Left ventricle myocardium inferior (tissue), 1 donor: ENCODE data around the gene MPZL1. TPM values are rescaled to one million over a fixed set of nuclear protein-coding genes. Genes with fewer than 3 reads are reported as not detected.

Experiments used
- DNase-seq: peaks from one replicate; pipeline ENCODE4 v3.0.0-alpha.2; 2020
- H3K27ac ChIP-seq: fragments of 200-600 bp; replicated peaks from 2 replicates; pipeline ENCODE4 v1.8.0; 2021
- H3K27me3 ChIP-seq: fragments of 200-600 bp; 2 replicates; pipeline ENCODE4 v1.8.0; 2021; ENCODE audit warnings: low read depth
- H3K36me3 ChIP-seq: fragments of 200-600 bp; 2 replicates; pipeline ENCODE4 v1.8.0; 2021
- H3K4me1 ChIP-seq: fragments of 200-600 bp; 2 replicates; pipeline ENCODE4 v1.8.0; 2021
- H3K4me3 ChIP-seq: fragments of 200-600 bp; 2 replicates; pipeline ENCODE4 v1.8.0; 2021; ENCODE audit warnings: mild to moderate bottlenecking, moderate library complexity
- H3K9me3 ChIP-seq: fragments of 200-600 bp; replicated peaks from 2 replicates; pipeline ENCODE4 v1.8.0; 2021
- intact Hi-C: fragments of 100-400 bp; cut with micrococcal nuclease; formaldehyde crosslinking; loops from one replicate; pipeline ENCODE4 v1.11.0; 2022
- total RNA-seq: library from RNA; stranded (reverse); fragmentation: NEBNext Ultra II Directional; extraction: Animal tissue kit (Norgen Biotek cat#: 25700); gene quantifications from one replicate; pipeline ENCODE4 v1.2.1, GENCODE V29; 2021
- TF ChIP-seq, protein P1 (sequence below): fragments of 200-600 bp; IDR thresholded peaks from 2 replicates; pipeline ENCODE4 v1.8.0; 2021; ENCODE audit warnings: antibody characterized with exemption, mild to moderate bottlenecking, borderline replicate concordance
- donor health status: DM: no; HTN: yes; CAD: no; lungs with severe emphysema.

Gene MPZL1
- total RNA-seq, 1 donor from 2014 or later = 28.9 TPM

DNA sequence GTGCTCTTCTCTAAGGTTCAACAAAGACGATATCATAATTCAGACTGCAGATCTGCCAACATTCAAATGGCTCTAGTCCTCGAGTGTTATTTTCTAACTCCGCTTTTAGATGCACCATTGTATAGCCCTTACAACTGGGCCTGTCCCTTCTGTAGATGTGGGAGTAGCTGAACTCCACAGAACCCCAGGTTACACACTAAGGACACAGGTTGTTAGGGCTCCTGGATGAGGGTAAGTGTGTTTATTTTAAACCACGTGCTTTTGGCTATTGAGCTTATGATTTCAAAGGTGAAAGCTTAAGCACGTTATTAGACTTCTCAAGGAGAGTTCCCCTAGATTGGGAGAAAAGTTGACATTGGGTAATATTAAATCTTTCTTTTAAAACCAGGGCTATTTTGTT, 64.7 kb downstream of the MPZL1 start:
- no peak for DNase-seq
- intact Hi-C loops = loop anchor here (10.0 kb wide), 1 partner anchor 62 kb away; the partner anchor contains the start of gene MPZL1
- no peak overlapping the region for H3K27ac ChIP-seq

GRCh38 chr1:167789501-167789900, 67.7 kb downstream of the MPZL1 start:
- Histone ChIP-seq H3K4me3 (no peak overlapping the region), H3K27me3 (no peaks in the 10 kb centered on the region), H3K27ac (no peak overlapping the region), H3K4me1 (peaks cover 13% of the 10 kb centered on the region), H3K9me3 (no peaks in the 10 kb centered on the region), H3K36me3 (peaks cover 23% of the 10 kb centered on the region)
- intact Hi-C loops = loop anchor here (10.0 kb wide), 1 partner anchor 65 kb away; the partner anchor contains the start of gene MPZL1
- TF ChIP-seq, protein P1, sequence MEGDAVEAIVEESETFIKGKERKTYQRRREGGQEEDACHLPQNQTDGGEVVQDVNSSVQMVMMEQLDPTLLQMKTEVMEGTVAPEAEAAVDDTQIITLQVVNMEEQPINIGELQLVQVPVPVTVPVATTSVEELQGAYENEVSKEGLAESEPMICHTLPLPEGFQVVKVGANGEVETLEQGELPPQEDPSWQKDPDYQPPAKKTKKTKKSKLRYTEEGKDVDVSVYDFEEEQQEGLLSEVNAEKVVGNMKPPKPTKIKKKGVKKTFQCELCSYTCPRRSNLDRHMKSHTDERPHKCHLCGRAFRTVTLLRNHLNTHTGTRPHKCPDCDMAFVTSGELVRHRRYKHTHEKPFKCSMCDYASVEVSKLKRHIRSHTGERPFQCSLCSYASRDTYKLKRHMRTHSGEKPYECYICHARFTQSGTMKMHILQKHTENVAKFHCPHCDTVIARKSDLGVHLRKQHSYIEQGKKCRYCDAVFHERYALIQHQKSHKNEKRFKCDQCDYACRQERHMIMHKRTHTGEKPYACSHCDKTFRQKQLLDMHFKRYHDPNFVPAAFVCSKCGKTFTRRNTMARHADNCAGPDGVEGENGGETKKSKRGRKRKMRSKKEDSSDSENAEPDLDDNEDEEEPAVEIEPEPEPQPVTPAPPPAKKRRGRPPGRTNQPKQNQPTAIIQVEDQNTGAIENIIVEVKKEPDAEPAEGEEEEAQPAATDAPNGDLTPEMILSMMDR = no peak
- DNase-seq = no peak

More for the DNA sequence above, 64.7 kb downstream of the MPZL1 start:
- H3K4me1 ChIP-seq = peaks cover 11% of the 10 kb centered on the region
- no peak overlapping the region for H3K4me3 ChIP-seq
- H3K27me3 ChIP-seq = no peaks in the 10 kb centered on the region
- peaks cover 23% of the 10 kb centered on the region for H3K36me3 ChIP-seq
- TF ChIP-seq, protein P1 = no peak
- H3K9me3 ChIP-seq = no peaks in the 10 kb centered on the region

- DNase-seq = no peak
- no peak overlapping the region for H3K4me3 ChIP-seq
- peaks cover 19% of the 10 kb centered on the region for H3K4me1 ChIP-seq
- TF ChIP-seq, protein P1 = no peak
- H3K27me3 ChIP-seq = no peaks in the 10 kb centered on the region
- intact Hi-C loops = no loop called here
- no peak overlapping the region for H3K27ac ChIP-seq
- H3K9me3 ChIP-seq = no peaks in the 10 kb centered on the region
- peaks cover 23% of the 10 kb centered on the region for H3K36me3 ChIP-seq
Observed at GRCh38 chr1:167790117-167790516, 68.3 kb downstream of the MPZL1 start.

DNA sequence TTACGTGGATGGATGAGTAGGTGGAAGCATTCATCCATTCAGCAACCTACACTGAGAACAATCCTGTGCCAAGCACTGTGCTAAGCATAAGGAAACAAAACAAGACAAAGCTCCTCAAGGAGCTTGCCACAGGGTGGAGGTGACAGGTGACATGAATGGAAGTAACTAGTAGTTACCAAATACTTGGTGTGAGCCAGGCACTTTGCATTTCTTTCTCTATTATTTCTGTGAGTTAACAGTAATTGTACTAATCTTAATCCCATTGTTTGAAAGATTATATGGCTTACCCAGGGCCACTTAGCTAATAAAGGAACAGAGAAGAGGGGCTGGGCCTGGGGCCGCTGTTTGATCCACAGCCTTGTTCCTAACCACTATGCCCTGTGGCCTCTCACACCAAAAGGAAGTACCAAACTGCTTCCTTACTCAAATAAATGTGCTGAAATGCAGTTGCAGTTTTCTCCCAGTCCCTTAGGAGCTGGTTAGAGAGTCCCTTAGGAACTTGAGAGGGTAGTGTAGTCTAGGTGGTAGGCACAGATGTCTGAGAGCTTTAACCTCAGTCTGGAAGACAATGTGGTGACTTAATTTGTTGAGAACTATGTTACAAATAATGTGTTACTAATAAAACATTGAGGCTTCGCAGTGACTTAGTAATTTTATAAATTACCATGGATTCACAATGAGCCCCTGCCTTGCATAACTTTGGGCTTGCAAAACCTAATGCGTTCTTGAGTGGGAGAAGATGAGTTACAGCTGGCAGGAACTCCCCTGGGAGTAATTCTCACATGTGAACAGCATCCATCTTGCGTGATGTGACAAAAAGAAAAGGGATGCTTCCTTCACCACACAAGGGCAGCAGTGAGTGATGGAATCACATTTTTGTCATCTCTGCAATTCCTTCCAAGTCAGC, 69.8 kb downstream of the MPZL1 start:
- TF ChIP-seq, protein P1 = no peak
- H3K36me3 ChIP-seq = peaks cover 23% of the 10 kb centered on the region
- H3K4me3 ChIP-seq = no peak overlapping the region
- no peak for DNase-seq
- H3K27me3 ChIP-seq = no peaks in the 10 kb centered on the region
- no peaks in the 10 kb centered on the region for H3K9me3 ChIP-seq
- peaks cover 33% of the 10 kb centered on the region for H3K4me1 ChIP-seq
- H3K27ac ChIP-seq = peak overlapping the region; percentile 59
- intact Hi-C loops = no loop called here

- Histone ChIP-seq H3K4me3 (no peak overlapping the region), H3K27ac (peak overlapping the region; percentile 59), H3K4me1 (peaks cover 40% of the 10 kb centered on the region), H3K27me3 (no peaks in the 10 kb centered on the region), H3K36me3 (peaks cover 21% of the 10 kb centered on the region), H3K9me3 (no peaks in the 10 kb centered on the region)
- TF ChIP-seq, protein P1 = no peak
- no peak for DNase-seq
- intact Hi-C loops = no loop called here
Observed at GRCh38 chr1:167792188-167792565, 70.4 kb downstream of the MPZL1 start.
